NCI-H146 treated with DMSO at 0.1 percent for 48 hours (cell line): ENCODE measurements around the gene WDR83.
A peak's percentile ranks its signal among the peaks of the same experiment; 100 is the strongest.
"Not testable (repeated sequence)": the region's sequence is repeated elsewhere in the genome, so short reads cannot be mapped to it uniquely, and the experiment has no call there.

ENCODE experiments used
- DNase-seq: peaks from one replicate; lab custom pipeline; 2025; ENCODE audit not compliant: unreplicated experiment; lab: John Stamatoyannopoulos, UW

WDR83 gene, protein sequence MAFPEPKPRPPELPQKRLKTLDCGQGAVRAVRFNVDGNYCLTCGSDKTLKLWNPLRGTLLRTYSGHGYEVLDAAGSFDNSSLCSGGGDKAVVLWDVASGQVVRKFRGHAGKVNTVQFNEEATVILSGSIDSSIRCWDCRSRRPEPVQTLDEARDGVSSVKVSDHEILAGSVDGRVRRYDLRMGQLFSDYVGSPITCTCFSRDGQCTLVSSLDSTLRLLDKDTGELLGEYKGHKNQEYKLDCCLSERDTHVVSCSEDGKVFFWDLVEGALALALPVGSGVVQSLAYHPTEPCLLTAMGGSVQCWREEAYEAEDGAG

DNA sequence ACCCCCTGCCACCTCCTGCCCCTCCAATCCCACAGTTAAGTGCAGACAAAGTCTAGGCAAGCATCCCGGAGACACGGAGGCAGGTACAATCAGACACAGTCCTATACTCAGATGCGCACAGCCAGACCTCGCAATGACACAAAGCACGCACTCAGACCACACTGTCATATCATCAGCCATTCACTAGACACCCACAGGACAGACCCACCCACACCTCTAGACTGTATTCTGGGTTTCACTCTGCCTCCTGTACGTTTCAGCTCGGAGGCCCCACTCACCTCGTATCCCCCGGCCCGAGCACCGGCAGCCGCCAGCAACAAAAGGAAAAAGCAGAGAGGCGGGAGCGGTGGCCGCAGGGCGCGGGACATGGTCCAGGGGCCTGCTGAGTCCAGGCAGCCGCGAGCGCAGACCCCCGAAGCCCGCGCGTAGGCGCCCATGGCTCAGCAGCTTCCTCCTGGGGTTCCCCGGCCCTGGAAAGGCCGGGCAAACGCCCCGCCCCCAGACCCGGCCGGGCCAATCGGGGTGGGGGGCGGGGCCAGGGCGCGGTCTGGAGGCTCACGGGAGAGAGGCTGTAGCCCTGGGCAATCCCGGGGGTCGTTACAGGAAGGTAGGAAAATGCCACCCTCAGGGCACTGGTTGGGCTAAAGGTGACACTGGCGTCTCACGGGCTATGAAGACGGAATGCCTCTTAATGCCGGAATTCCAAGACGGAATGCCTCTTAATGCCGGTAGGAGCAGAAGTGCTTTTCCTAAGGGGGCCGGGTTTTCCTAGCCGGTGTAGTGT lies at the start of gene WDR83, which contains the start of gene MAN2B1:
TSS of gene WDR83 (plus strand) at position 543 of the 784 bp plus-strand sequence. CDS start 2,984 bp downstream, outside the sequence.
TSS of gene MAN2B1 (minus strand) at position 478 of the 784 bp plus-strand sequence. CDS start at position 437, 41 bp downstream.
- DNase-seq, result peak; percentile 83

DNA sequence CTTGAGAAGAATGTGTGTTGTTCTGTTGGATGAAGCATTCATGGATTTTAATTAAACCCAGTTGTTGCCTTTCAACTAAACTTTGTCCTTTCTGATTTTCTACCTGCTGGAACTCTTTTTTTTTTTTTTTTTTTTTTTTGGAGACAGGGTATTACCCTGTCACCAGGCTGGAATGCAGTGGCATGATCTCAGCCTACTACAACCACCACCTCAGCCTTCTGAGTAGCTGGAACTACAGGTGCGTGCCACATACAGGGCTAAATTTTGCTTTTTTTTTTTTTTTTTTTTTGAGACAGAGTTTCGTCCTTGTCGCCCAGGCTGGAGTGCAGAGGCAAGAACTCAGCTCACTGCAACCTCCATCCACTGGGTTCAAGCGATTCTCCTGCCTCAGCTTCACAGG lies 49.0 kb upstream of the WDR83 start:
- DNase-seq, result no peak

DNA sequence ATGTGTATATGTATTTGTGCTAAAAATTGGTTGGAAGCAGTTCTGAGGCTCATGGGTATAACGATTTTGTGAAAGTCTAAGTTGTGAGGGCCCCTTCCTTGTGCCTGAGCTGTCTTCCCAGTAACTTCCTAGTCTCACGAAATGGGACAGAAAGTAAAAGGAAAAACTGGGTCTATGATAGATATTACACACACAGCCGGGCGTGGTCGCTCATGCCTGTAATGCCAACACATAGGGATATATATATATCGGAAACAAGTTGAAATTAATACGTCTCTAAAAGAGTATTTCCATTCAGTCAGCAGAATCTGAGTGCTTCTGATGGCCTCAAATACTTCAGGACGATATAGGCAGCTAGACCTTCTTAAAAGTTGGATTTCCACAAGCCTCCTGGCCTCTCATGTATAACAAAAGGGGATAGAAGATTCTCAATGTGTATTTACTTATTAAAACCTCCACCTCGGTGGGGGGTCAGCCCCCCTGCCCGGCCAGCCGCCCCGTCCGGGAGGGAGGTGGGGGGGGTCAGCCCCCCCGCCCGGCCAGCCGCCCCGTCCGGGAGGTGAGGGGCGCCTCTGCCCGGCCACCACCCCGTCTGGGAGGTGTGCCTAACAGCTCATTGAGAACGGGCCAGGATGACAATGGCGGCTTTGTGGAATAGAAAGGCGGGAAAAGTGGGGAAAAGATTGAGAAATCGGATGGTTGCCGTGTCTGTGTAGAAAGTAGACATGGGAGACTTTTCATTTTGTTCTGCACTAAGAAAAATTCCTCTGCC lies 45.2 kb upstream of the WDR83 start:
- DNase-seq, result not testable (repeated sequence)

DNA sequence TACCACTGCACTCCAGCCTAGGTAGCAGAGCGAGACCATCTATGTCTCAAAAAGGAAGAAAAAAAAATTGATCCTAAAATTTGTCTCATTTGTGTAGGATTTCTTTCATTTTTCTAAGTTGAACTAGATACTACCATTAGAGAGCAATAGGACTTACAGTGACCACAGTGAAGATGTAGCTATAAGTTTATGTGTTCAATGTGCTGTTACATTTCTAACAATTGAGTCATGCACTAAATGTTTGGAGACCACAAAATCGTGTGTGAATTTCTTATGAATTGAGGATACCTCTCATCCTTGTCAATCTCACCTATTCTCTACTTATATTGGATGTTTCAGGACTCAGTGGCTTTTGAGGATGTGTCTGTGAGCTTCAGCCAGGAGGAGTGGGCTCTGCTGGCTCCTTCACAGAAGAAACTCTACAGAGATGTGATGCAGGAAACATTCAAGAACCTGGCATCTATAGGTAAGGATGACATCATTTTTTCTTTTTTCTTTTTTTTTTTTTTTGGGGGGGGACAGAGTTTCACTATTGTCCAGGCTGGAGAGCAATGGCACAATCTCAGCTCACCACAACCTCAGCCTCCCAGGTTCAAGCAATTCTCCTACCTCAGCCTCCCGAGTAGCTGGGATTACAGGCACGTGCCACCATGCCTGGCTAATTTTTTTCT lies 43.1 kb upstream of the WDR83 start:
- DNase-seq, result no peak

DNA sequence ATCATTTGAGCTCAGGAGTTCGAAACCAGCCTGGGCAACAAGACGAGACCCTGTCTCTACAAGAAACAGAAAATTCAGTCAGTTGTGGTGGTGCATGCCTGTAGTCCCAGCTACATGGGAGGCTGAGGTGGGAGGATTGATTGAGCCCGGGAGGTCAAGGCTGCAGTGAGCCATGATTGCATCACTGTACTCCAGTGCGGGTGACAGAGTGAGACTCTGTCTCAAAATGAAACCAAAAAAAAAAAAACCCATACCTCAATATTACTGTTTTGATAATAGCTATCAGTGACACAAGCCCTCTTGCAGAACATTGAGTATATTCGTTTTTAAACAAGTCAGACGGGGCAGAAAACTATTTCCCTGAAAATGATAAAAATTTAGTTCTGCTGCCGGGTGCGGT lies 39.6 kb upstream of the WDR83 start:
- no peak for DNase-seq

DNA sequence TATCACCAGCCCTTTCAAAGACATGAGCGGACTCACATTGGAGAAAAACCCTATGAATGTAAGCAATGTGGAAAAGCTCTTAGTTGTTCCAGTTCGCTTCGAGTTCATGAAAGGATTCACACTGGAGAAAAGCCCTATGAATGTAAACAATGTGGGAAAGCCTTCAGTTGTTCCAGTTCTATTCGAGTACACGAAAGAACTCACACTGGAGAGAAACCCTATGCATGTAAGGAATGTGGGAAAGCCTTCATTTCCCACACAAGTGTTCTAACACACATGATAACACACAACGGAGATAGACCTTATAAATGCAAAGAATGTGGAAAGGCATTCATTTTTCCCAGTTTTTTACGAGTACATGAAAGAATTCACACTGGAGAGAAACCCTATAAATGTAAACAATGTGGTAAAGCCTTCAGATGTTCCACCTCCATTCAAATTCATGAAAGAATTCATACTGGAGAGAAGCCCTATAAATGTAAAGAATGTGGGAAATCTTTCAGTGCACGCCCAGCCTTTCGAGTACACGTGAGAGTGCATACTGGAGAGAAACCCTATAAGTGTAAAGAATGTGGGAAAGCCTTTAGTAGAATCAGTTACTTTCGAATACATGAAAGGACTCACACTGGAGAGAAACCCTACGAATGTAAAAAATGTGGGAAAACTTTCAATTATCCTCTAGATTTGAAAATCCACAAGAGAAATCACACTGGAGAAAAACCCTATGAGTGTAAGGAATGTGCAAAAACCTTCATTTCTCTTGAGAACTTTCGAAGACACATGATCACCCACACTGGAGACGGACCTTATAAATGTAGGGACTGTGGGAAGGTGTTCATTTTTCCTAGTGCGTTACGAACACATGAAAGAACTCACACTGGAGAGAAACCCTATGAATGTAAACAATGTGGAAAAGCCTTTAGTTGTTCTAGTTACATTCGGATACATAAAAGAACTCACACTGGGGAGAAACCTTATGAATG lies 38.3 kb upstream of the WDR83 start:
- no peak for DNase-seq

DNA sequence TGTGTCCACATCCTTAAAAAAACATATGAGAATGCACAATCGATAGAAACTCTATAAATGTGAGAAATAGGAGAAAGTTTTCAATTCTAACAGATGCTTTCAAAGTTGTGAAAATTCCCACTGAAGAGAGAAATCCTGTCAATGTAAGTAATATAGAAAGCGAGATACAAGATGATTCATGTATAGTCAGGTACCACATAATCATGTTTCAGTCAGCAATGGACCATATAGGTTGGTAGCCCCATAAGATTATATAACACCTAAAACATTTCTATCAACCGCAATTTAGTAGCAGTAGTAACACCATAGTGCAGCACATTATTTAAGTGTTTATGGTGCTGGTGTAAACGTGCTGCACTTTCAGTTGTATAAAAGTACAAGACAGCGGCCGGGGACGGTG lies 37.4 kb upstream of the WDR83 start:
- DNase-seq, result no peak

DNA sequence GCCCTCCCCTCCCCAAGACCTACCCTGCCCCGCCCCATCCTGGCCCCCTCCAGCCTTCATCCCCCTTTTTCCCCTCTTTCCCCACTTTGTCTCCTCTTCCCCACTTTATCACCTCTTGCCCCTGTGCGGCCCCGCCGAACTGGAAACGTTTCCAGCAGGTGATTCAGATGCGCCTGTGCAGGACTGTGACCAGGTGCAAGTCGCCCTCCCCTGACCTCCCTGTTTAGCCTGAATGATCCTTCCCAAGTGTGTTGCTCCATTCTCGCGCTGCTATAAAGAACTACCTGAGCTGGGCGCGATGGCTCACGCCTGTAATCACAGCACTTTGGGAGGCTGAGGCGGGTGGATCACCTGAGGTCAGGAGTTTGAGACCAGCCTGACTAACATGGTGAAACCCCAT lies 30.0 kb upstream of the WDR83 start:
- no peak for DNase-seq

DNA sequence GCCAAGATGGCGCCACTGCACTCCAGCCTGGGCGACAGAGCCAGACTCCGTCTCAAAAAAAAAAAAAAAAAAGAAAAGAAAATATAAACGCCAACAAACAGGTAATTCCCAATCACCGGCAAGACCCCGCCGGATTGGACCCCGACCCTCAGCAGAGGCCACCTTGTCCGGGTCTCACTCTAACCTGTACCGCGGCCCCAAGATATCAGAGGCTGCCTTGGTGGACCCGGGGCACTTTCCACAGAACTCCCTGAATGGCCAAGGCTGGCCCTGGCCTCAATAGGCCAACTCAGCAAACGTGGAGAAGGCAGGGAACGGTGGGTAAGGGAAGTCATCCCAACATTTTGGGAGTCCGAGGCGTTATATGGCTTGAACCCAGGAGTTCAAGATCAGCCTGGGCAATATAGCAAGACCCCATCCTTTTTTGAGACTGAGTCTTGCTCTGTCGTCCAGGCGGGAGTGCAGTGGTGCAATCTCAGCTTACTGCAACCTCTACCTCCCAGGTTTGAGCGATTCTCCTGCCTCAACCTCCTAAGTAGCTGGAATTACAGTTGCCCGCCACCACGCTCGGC lies 27.9 kb upstream of the WDR83 start:
- DNase-seq, result no peak

DNA sequence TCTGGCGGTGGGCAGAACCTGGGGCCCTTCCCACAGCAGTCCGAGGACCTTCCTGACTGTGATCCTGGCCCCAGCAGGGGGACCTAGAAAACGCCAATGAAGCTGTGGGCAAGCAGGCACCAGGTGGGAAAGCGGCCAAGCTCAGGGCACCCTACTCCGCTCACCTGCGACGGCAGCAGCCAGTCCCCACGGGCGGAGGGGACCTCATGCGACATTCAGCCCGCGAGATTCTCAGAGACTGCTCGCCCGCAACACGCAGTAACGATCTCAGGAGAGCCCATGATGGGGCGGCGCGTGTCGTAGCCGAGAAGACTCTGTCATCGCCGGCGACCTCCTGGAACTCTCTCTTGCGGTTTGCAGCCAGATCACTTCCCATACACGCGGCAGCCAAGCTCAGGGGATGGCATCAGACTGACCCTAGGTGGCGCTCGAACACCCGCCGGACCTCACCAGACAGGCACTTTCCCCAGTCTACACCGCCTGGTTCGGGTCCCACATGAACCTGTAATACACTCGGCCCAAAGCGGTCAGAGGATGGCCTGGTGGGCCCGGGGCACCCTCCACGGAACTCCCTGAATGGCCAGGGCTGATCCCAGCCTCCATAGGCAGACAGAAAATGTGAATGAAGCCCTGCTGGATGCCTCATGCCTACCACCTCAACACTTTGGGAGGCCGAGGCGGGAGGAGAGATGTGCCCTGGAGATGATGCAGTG lies 26.6 kb upstream of the WDR83 start:
- peak; percentile 88 for DNase-seq

DNA sequence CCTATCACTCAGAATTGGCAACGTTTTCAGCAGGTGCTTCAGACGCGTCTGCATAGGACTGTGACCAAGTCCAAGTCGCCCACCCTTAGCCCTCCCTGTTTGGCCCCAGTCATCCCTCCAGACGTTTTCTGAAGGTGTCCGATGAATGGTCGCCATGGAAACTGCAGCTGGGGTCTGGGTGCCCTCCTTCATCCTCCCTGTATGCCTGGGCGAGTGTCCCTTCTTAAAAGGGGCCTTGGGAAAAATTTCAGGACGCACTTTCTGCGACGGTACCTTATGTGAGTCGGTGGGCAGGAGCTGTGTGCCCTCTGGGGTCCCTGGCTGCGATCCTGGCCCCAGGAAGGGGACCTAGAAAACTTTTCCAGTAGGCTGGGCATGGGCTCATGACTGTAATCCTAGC lies 25.2 kb upstream of the WDR83 start:
- DNase-seq, result no peak

DNA sequence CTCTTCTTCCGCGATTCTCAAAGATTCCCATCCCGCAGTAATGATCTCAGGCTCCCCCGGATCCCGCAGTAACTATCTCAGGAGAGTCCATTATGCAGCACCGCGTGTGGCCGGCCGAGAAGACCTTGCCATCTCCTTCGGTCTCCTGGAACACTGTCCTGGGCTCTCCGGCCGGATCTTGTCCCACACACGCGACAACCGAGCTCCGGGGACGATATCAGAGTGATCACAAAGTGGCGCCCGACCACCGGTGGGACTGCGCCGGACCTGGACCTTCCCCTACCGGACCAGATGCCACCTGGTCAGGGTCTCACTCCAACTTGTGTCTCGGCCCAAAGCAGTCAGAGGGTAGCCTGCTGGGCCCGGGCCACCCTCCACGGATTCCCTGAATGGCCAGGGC lies 24.1 kb upstream of the WDR83 start:
- DNase-seq, result no peak

DNA sequence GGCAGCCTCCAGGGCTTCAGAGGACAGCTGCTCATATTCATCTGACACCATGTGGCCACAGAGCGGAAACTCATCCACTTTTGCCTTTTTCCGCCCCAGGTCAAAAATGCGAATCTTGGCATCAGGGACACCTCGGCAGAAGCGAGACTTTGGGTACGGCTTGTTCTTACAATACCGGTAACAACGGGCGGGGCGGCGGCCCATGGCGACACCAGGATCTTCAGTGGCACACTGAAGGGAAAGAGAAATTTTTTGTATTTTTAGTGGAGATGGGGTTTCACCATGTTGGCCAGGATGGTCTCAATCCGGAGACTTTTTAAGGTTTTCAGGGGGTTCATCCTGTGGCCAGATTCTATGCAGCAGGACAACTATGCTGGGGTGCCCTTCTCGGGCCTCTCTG lies 22.9 kb upstream of the WDR83 start:
- not testable (repeated sequence) for DNase-seq

DNA sequence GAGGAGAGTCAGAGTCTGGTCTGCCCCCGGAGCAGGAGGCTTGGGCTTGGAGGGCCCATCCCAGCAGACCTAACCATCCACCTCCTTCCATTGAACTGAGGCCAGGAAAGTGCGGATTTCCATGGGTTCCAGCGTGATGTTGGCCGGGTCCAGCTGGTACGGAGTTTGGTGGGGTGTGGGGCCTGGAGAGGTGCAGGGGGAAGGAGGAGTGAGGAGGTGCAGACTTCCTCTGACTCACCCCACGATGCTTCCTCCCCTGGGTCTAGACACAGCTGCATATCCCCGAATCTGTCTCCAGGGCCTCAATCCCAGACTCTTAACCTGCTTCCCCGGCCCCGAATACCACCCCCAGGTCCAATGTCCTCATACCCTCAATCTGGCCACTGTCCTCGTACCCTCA lies 20.1 kb upstream of the WDR83 start:
- DNase-seq, result no peak

DNA sequence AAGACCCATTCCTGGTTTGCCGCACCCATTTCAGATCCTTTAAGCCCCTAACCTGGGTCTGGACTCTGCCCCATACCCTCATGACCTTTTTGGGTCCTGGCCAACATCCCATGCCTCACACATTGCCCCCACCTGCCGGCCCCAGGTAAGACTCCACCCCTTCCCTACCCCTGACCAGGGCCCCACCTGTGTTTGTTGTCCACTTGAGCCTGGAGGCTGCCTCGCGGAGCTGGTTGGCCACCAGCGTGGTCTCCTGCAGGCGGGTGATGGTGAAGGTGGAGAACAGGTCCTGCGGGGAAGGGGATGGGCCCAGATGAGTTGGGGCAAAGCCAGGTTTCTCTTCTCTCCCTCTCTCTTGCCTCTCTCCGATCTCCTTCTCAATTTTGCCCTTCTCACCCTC lies 19.6 kb upstream of the WDR83 start:
- DNase-seq, result peak; percentile 68

DNA sequence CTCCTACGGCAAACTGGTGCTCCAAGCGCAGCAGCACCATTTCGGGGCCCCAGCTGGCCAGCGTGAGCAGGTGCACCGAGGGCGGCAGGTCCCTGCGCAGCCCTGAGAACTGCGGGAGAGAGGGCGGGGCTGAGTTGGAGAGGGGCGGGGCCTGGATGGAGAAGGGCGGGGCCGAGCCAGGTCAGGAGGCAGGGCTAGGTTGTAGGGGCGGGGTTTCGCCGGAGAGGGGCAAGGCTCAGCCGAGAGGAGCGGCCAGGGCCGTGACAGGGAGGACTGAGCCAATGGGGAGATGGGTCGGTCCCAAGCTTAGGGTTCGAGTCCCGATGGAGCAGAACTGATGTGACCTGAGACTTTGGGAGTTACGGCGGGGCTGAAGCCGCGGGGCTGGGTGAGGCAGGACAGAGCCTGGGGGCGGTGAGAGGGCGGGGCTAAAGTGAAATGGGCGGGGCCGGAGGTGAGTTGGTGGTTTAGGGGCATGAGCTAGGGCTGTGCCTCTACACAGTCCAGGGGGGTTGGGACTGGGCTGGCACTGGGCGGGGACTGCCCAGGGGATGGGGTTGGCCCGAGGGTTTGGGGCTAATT lies 19.0 kb upstream of the WDR83 start:
- DNase-seq, result peak; percentile 92

DNA sequence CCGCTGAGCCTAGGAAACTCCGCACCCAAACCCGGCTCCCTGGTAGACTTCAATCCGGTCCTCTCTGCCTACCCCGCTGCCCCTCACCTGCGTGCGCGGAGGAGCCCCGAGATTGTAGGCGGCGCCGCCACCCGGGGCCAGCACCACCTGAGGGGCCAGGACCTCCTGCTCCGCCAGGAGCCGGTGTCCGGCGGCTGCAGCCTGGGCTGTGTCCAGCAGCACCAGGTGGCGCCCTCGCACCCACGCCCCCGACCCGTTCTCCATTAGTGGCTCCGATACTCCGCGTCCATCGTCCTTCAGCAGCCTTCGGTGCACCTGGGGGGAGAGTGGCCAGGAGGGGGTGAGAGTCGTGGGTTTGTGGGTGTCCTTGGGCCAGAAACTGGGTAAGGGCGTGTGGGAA lies 18.5 kb upstream of the WDR83 start:
- peak; percentile 92 for DNase-seq

DNA sequence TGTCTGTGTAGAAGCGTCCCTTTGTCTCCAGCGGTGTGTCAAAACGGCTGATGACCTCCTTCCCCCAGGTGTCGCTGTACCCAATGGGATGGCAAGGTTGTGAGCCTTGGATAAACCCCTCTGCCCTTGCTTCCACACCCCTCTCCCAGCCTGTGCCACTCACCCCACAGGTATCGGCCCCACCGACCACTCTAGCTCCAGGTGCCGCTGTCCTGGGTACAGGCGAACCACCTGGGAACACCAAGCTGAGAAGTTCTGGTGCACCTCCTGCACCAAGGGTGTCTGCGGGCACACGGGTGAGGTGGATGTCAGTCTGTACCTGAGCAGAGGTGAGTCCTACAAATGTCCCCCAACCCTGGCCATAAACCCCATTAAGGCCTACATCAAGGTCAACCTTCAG lies 16.7 kb upstream of the WDR83 start:
- DNase-seq, result no peak

DNA sequence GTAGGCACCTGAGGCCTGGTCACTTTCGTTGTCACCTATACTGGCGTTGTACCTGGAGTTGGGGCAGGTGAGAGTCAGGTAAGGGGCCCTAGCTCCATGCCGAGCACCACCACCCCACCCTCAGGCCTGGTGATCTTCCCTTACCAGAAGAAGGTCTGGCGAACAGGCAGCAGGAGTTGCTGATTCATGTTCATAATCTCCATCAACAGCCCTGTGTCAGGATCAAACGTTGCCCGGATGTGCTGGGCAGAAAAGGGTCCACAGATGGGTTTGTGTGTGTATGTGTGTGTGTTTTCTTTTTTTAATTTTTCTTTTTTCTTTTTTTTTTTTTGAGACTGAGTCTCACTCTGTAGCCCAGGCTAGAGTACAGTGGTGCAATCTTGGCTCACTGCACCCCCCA lies 14.4 kb upstream of the WDR83 start:
- no peak for DNase-seq
